MCF 10A (cell line): Measurements from ENCODE around the gene KSR1. TPM values are rescaled to one million over a fixed set of nuclear protein-coding genes. Genes with fewer than 3 reads are reported as not detected.

Experiments
- BruUV-seq: library from RNA; stranded (reverse); fragments of 400-500 nt; replicated peaks from 2 replicates; lab custom pipeline; 2021; lab: Mats Ljungman, UMichigan
- CTCF ChIA-PET: fragments of 300-600 bp; sonication (Branson Sonifier 250); formaldehyde crosslinking; extraction: SDS; loops from one replicate; lab custom pipeline; 2021; ENCODE audit warnings: antibody characterized with exemption, inconsistent platforms; lab: Yijun Ruan, JAX
- POLR2A ChIA-PET: fragments of 300-600, 350-650 bp; sonication (Branson Sonifier 250); formaldehyde crosslinking; extraction: SDS; loops from one replicate; lab custom pipeline; 2020; ENCODE audit warnings: antibody characterized with exemption, inconsistent platforms; lab: Yijun Ruan, JAX
- DNase-seq: peaks from one replicate; pipeline ENCODE4 v3.0.0-alpha.2; 2018; ENCODE audit not compliant: unreplicated experiment
- H3K27ac Mint-ChIP-seq: one replicate; pipeline ENCODE4 v1.8.0; 2022; ENCODE audit warnings: mild to moderate bottlenecking, low read depth, mixed read lengths; ENCODE audit not compliant: unreplicated experiment
- H3K27me3 Mint-ChIP-seq: one replicate; pipeline ENCODE4 v1.8.0; 2022; ENCODE audit warnings: mixed read lengths; ENCODE audit not compliant: insufficient read depth, unreplicated experiment
- H3K36me3 Mint-ChIP-seq: one replicate; pipeline ENCODE4 v1.8.0; 2022; ENCODE audit warnings: mild to moderate bottlenecking, moderate library complexity, mixed read lengths; ENCODE audit not compliant: insufficient read depth, unreplicated experiment
- H3K4me1 Mint-ChIP-seq: one replicate; pipeline ENCODE4 v1.8.0; 2022; ENCODE audit warnings: mixed read lengths; ENCODE audit not compliant: insufficient read depth, unreplicated experiment
- H3K4me3 Mint-ChIP-seq: one replicate; pipeline ENCODE4 v1.8.0; 2022; ENCODE audit warnings: mild to moderate bottlenecking, moderate library complexity, mixed read lengths; ENCODE audit not compliant: unreplicated experiment
- H3K9me3 Mint-ChIP-seq: one replicate; pipeline ENCODE4 v1.8.0; 2022; ENCODE audit warnings: mixed read lengths; ENCODE audit not compliant: unreplicated experiment
- CTCF ChIP-seq: fragments of 200-600 bp; IDR thresholded peaks from one replicate; pipeline ENCODE4 v1.8.0; 2022; ENCODE audit warnings: antibody characterized with exemption, mild to moderate bottlenecking; ENCODE audit not compliant: unreplicated experiment
- intact Hi-C: fragments of 100-400 bp; cut with micrococcal nuclease; formaldehyde crosslinking; loops from 2 replicates; pipeline ENCODE4 v1.14.1; 2022
- total RNA-seq: library from RNA; stranded (reverse); gene quantifications from 2 replicates; pipeline ENCODE4 v1.2.3, GENCODE V29; 2022

Gene KSR1
- total RNA-seq, 1 experiment from 2014 or later = 7.2 TPM

DNA sequence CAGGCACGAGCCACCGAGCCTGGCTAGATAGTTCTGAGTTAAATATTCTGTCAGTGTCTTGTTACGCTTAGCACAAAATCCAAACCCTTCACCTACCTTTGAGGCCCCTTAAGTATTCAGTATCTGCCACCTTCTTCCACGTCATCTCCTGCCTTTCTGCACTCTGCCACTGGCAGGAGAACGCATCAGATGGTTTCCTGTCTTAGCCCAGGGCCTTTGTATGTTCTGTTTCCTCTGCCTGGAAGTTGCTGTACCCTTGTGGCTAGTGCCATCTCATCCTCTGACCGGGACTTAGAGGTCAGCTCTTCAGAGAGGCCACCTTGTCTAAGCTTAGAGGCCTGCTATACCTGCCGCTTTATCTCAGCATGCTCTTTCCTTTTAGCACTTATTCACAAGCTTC is 107.3 kb downstream of the KSR1 start:
- no peak overlapping the region for H3K4me3 Mint-ChIP-seq

DNA sequence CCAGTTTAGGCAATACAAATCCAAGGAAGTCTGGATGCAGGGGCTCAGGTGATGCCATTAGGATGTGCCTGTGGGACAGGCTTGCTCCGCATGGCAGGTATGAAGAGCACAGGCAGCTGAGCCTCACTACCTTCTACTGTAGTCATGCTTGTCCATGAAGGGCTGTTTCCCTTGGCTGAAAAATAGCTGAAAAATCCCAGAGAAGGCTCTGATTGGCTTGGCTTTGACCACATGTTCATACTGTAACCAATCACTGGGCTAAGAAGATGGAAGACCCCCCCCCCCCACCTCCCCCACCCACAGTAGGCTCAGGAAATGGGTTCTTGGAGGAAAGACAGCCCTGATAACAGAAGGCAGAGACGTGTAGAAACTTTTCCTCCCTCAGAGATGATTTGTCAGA is 108.2 kb downstream of the KSR1 start:
- Mint-ChIP-seq H3K9me3 (no peaks in the 10 kb centered on the region), H3K4me1 (peaks cover 20% of the 10 kb centered on the region), H3K36me3 (no peaks in the 10 kb centered on the region), H3K27ac (no peak overlapping the region), H3K4me3 (no peak overlapping the region), H3K27me3 (no peaks in the 10 kb centered on the region)
- POLR2A ChIA-PET = no interaction called here
- no TSS peak for BruUV-seq
- intact Hi-C loops = no loop called here
- CTCF ChIA-PET = interaction anchor here (1.2 to 2.1 kb wide), 2 partner anchors 20 to 36 kb away, joined by 6 to 7 read pairs; no protein-coding TSS in a partner anchor
- DNase-seq = no peak
- no peak for TF ChIP-seq CTCF

More for the DNA sequence above, 107.3 kb downstream of the KSR1 start:
- ChIA-PET CTCF (interaction anchor here (0.6 to 2.1 kb wide), 6 partner anchors 19 to 326 kb away, joined by 3 to 7 read pairs (median 4); no protein-coding TSS in a partner anchor), POLR2A (interaction anchor here (0.7 kb wide), 1 partner anchor 21 kb away, joined by 3 read pairs; no protein-coding TSS in a partner anchor)
- peaks cover 24% of the 10 kb centered on the region for H3K4me1 Mint-ChIP-seq
- no peak overlapping the region for H3K27ac Mint-ChIP-seq
- no TSS peak for BruUV-seq
- intact Hi-C loops = no loop called here
- H3K27me3 Mint-ChIP-seq = no peaks in the 10 kb centered on the region
- no peaks in the 10 kb centered on the region for H3K36me3 Mint-ChIP-seq
- H3K9me3 Mint-ChIP-seq = no peaks in the 10 kb centered on the region
- DNase-seq = no peak
- no peak for TF ChIP-seq CTCF

- POLR2A ChIA-PET = interaction anchor here (0.6 kb wide), 1 partner anchor 153 kb away, joined by 3 read pairs; no protein-coding TSS in a partner anchor
- H3K36me3 Mint-ChIP-seq = no peaks in the 10 kb centered on the region
- no peak overlapping the region for H3K27ac Mint-ChIP-seq
- H3K4me1 Mint-ChIP-seq = peaks cover 4% of the 10 kb centered on the region
- CTCF ChIA-PET = interaction anchor here (1.2 to 1.8 kb wide), 3 partner anchors 28 to 71 kb away, joined by 3 to 7 read pairs (median 4); no protein-coding TSS in a partner anchor
- TF ChIP-seq CTCF = no peak
- no peaks in the 10 kb centered on the region for H3K27me3 Mint-ChIP-seq
- no peaks in the 10 kb centered on the region for H3K9me3 Mint-ChIP-seq
- H3K4me3 Mint-ChIP-seq = no peak overlapping the region
- no TSS peak for BruUV-seq
- intact Hi-C loops = no loop called here
- DNase-seq = no peak
These were observed 109.8 kb downstream of the KSR1 start for GRCh38 chr17:27565874-27566670.
